Tibial nerve (tissue), 4 donors: ENCODE data around the gene SDK2. TPM values are rescaled to one million over a fixed set of nuclear protein-coding genes. Genes with fewer than 3 reads are reported as not detected.

ENCODE experiments used
- DNase-seq, 2 donors: peaks; one replicate each; pipeline ENCODE4 v3.0.0-alpha.2; 2019; ENCODE audit warnings: low spot score in 2 of 2
- H3K27ac ChIP-seq, 4 donors: fragments of 200-600 bp; sonication (generic) in 3 of 4; one replicate each; pipeline ENCODE4 v1.5.1; 2017 to 2019; ENCODE audit warnings: mild to moderate bottlenecking in 1 of 4
- H3K27me3 ChIP-seq, 2 donors: fragments of 200-600 bp; sonication (generic) in 1 of 2; one replicate each; pipeline versions ENCODE4 v1.5.1 to v1.6.0; 2017 to 2019
- H3K36me3 ChIP-seq, 3 donors: fragments of 200-600 bp; sonication (generic); one replicate each; pipeline ENCODE4 v1.5.1; 2018 to 2019
- H3K4me1 ChIP-seq, 4 donors: fragments of 200-600 bp; sonication (generic) in 3 of 4; one replicate each; pipeline ENCODE4 v1.5.1; 2017 to 2019
- H3K4me3 ChIP-seq, 4 donors: fragments of 200-600 bp; sonication (generic) in 3 of 4; one replicate each; pipeline ENCODE4 v1.5.1; 2017 to 2019; ENCODE audit warnings: mild to moderate bottlenecking in 1 of 4, moderate library complexity in 1 of 4
- H3K9me3 ChIP-seq, 4 donors: fragments of 200-600 bp; sonication (generic) in 3 of 4; one replicate each; pipeline ENCODE4 v1.5.1; 2017 to 2019
- CTCF ChIP-seq, 5 experiments: fragments of 200-600 bp in 3 of 5; fragments of 450-650 bp in 2 of 5; sonication (generic) in 3 of 5; IDR thresholded peaks; one replicate each; pipeline ENCODE4 v1.5.1; 2016 to 2019; ENCODE audit warnings: antibody characterized with exemption in 5 of 5, mild to moderate bottlenecking in 3 of 5, moderate library complexity in 2 of 5
- EP300 ChIP-seq, 2 donors: sonication (generic); formaldehyde crosslinking; IDR thresholded peaks; one replicate each; pipeline ENCODE4 v1.6.1; 2017; ENCODE audit warnings: antibody characterized with exemption in 2 of 2, mild to moderate bottlenecking in 1 of 2
- POLR2A ChIP-seq, 2 donors: fragments of 450-650 bp; IDR thresholded peaks; one replicate each; pipeline ENCODE4 v1.6.1; 2017; ENCODE audit warnings: antibody characterized with exemption in 2 of 2, mild to moderate bottlenecking in 2 of 2, moderate library complexity in 2 of 2
- WGBS, 2 donors: methylation state at CpG; one replicate each; pipeline ENCODE4 v1.1.5; 2018; 5-methylcytosine and 5-hydroxymethylcytosine counted together
- total RNA-seq, 4 donors: library from RNA; depleted of rRNA; stranded (reverse); fragments of >200 nt; gene quantifications; one replicate each; pipeline ENCODE4 v1.1.0, GENCODE V29; 2016

Gene SDK2
- total RNA-seq, 4 donors from 2014 or later: 3.1 to 6.3 (median 4.6) TPM

GRCh38 chr17:73628642-73629552 lies 15.3 kb downstream of the SDK2 start:
- no peaks in the 10 kb centered on the region for H3K27me3 ChIP-seq
- H3K9me3 ChIP-seq: no peaks in the 10 kb centered on the region
- peaks cover 0 to 34% (median 7%) of the 10 kb centered on the region in 4 donors for H3K4me1 ChIP-seq
- H3K27ac ChIP-seq: peak overlapping the region in 1 of 4 donors; percentile 86
- no peak for DNase-seq
- 65 to 74% methylated on average over 13 of the region's 13 CpGs for WGBS, 2 donors
- no peak overlapping the region for H3K4me3 ChIP-seq
- TF ChIP-seq POLR2A (IDR thresholded peaks at IDR 0.05) (no peak), EP300 (IDR thresholded peaks at IDR 0.05) (no peak), CTCF (IDR thresholded peaks at IDR 0.05) (no peak)
- no peaks in the 10 kb centered on the region for H3K36me3 ChIP-seq

GRCh38 chr17:73625991-73626673 lies 18.1 kb downstream of the SDK2 start:
- Histone ChIP-seq H3K36me3 (no peaks in the 10 kb centered on the region), H3K9me3 (peaks cover 0 to 11% (median 0%) of the 10 kb centered on the region in 4 donors), H3K27ac (peak overlapping the region in 2 of 4 donors; percentile 44 to 67), H3K4me1 (peaks cover 0 to 25% (median 5%) of the 10 kb centered on the region in 4 donors), H3K4me3 (no peak overlapping the region), H3K27me3 (no peaks in the 10 kb centered on the region)
- TF ChIP-seq EP300 (IDR thresholded peaks at IDR 0.05) (no peak), POLR2A (IDR thresholded peaks at IDR 0.05) (no peak), CTCF (IDR thresholded peaks at IDR 0.05) (no peak)
- 57 to 82% methylated on average over 12 of the region's 12 CpGs for WGBS, 2 donors
- DNase-seq: no peak

GRCh38 chr17:73625006-73625405 lies 19.2 kb downstream of the SDK2 start:
- peaks cover 0 to 14% (median 3%) of the 10 kb centered on the region in 4 donors for H3K4me1 ChIP-seq
- H3K27me3 ChIP-seq: no peaks in the 10 kb centered on the region
- no peaks in the 10 kb centered on the region for H3K36me3 ChIP-seq
- peaks cover 0 to 11% (median 0%) of the 10 kb centered on the region in 4 donors for H3K9me3 ChIP-seq
- TF ChIP-seq POLR2A (IDR thresholded peaks at IDR 0.05): no peak
- TF ChIP-seq EP300 (IDR thresholded peaks at IDR 0.05): no peak
- no peak for TF ChIP-seq CTCF (IDR thresholded peaks at IDR 0.05)
- no peak overlapping the region for H3K4me3 ChIP-seq
- no peak overlapping the region for H3K27ac ChIP-seq
- no peak for DNase-seq
- WGBS, 2 donors: 93% methylated on average over 7 of the region's 7 CpGs

- TF ChIP-seq CTCF (IDR thresholded peaks at IDR 0.05): no peak
- TF ChIP-seq POLR2A (IDR thresholded peaks at IDR 0.05): no peak
- no peak for TF ChIP-seq EP300 (IDR thresholded peaks at IDR 0.05)
- H3K9me3 ChIP-seq: peaks cover 0 to 11% (median 0%) of the 10 kb centered on the region in 4 donors
- H3K27me3 ChIP-seq: no peaks in the 10 kb centered on the region
- H3K4me3 ChIP-seq: no peak overlapping the region
- peaks cover 0 to 13% (median 2%) of the 10 kb centered on the region in 4 donors for H3K4me1 ChIP-seq
- no peaks in the 10 kb centered on the region for H3K36me3 ChIP-seq
- H3K27ac ChIP-seq: no peak overlapping the region
- DNase-seq: no peak
- 89% methylated on average over 7 of the region's 7 CpGs for WGBS, 2 donors
Measured at GRCh38 chr17:73624496-73624988, 19.7 kb downstream of the SDK2 start.
